ENCODE measurements around the gene SNX4.

The SNX4 gene

DNA sequence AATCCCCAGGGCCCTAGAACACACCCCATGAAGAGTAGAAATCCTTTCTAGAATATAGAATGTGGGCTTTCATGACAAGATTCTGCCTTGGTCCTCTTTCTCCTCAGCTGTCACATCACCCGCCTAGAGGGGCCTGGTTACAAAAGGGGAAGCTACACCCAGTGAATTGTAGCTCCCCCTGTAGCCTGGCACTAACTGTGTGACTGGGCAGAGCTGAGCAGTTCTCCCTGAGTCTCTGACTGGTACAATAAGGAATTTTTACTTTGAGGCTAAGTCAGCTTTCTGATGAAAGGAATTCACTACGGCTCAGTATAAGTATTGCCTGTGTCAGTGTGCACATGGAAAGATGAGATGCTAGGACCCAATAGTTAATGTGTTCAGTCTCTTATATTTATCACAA lies 116.2 kb downstream of the SNX4 start:
- DNase-seq (ENCODE audit: low read depth), result no peak

DNA sequence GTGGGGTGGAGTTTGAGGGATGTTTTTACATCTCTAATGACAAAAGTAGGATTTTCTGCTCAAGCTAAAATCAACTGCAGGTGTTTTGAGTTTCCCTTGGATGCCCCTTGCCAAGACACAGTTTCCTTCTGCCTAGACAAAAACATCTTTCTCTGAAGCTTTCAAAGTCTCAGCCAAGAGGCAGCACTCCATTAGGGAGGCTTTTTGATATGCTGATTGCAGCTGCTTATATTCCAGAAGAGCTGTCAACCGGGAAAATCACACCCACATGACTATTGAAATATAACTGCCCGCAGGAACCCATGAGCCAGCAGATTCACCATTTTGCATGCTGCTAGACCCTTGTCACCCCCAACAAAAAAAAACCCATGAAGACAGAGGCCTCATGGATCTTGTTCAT lies 117.4 kb downstream of the SNX4 start:
- no peak for DNase-seq (ENCODE audit: low read depth)

DNA sequence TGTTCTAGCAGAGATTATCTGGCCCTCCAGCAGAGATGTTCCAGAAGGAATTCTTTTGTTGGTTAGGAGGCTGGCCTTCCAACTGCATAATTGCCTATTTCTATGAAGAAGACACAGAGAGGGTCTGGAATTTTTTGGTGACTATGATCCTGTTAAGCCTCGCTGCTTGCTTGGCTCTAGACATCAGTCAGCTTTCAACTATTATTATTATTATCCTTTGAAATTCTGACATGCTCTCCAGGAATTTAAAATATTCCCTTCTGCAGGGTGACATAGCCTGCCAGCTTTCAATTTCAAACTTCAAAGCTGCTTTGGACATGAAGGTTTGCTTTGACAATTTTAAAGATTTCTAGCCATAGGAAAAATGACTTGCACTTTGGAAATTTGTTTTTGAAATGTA lies 118.6 kb downstream of the SNX4 start:
- peak; percentile 70 for DNase-seq (ENCODE audit: low read depth)

DNA sequence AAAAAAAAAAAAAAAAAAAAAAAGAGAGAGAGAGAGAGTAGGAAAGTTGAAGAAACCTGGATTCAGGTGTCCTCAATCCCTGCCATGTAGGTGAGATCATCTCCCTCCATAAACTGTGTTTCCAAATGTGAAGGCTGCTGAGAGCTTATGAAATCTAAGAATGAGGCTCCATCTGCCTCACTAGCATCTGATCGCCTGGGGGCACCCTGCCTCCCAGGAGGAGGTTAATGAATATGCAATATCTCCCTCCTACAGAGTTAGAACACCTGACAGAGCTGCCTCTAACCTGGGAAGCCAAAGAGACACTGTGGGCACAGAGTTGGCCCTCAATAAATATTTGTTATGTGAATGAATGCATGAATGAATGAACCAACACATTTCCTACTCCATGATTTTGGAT lies 121.0 kb downstream of the SNX4 start:
- no peak for DNase-seq (ENCODE audit: low read depth)

All from HS-27A (cell line).